HG03521 (cell line): ENCODE results near the gene GGT6.

Experiments used
- ATAC-seq: cut with Tn5 transposase; IDR thresholded peaks from one replicate; pipeline ENCODE4 v1.9.1; 2021; ENCODE audit warnings: mild to moderate bottlenecking, moderate library complexity; ENCODE audit not compliant: unreplicated experiment

GGT6 gene

DNA sequence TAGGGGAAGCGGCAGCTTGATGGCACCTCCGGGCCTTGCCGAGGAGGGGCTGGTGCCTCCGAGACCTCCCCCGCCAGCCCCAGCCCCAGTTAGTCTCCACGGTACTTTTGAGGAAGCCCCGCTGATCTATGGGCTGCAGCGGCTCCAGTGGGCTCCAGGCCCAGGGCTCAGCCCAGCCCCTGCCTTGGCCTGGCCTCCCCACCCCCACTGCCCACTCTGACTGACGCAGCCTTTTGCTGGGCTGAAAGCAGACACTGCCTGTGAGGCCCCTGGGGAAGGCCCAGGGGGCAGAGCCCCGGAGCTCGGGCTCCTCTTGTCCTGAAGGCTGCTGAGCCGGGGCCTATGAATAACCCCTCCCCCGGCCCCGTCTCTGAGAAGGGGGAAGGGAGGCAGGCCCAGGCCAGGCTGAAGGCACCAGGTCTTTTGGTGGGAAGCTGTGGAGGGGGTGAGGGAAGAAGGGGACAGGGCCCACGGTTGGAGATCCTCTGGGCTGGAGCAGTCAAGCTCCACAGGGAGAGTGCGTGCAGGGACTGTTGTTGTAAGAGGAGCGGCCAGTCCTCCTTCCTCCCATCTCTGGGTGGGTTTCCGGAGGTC lies 16.4 kb upstream of the GGT6 start:
- ATAC-seq = no peak

DNA sequence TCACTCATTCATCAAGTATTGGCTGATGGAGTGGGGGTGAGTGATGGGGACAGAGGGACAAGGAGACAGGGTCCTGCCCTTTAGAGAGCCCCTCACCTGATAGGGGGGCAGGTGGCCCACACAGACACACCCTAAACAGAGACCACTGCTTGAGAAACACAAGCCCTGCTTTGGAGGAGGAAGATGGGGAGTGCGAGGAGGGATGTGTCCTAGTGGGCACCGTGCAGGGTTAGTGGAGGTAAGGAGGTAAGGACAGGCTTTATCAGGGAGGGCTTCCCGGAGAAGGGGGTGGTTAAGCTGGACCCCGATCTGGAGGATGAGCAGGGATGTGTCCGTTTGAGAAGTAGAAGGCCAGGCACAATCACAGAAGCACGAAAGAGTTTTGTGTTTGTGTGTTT lies 15.8 kb upstream of the GGT6 start:
- no peak for ATAC-seq

DNA sequence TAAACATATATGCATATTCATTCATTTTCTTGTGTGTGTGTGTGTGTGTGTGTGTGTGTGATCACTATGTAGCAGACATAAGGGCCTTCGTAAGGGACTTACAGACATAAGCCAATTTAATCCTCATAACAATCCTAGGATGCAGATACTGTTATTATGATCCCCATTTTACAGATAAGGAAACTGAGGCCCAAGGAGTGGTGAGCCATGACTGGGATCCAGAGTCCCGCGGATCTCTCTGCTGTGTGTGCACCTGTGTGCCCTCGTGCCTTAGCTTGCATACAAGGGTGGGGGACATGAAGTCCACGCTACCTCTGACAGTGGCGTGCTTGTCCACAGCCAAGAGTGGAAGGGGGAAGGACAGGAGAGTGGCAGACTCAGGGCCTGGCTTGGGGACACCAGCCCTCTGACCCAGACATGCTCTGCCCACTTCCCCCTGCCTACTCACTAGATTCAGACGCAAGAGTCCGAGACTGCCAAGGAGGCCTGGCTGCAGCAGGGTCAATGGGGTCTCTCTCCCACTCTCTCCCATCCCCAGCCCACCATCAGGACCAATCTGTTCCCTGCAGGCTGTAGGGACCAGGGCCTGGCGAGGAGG lies 14.2 kb upstream of the GGT6 start:
- no peak for ATAC-seq

DNA sequence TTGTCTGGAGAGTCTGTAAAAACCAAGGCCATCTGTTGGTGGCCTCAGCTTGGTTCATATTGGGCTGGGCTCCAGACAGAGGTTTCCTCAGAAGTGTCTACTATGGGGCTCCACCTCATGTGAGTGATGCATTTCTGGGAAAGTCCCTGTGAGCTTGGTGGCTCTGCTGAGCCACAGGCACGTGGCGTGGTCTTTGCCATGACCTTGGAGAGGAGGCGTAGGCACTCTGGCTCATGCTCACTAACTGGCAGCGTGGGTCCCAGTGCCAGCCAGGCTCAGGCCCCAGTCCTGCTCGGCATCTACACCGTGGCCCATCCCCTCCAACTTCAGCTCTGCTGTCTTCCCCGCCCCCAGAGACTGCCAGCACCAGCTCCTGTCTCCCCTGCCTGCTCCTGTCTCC lies 13.3 kb upstream of the GGT6 start:
- no peak for ATAC-seq

DNA sequence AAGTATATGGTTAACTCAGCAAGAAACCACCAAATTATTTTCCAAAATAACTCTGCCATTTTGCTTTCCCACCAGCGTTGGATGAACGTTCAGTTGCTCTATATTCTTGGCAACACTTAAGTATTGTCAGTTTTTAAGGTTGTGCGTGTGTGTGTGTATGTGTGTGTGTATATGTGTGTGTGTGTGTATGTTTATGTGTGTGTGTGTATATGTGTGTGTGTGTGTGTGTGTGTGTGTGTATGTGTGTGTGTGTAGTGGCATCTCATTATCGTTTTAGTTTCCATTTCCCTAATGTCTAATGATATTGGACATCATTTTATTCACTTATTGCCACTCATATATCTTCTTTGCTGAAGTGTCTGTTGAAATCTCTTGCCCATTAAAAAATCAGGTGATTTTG lies 12.7 kb upstream of the GGT6 start:
- ATAC-seq = no peak

DNA sequence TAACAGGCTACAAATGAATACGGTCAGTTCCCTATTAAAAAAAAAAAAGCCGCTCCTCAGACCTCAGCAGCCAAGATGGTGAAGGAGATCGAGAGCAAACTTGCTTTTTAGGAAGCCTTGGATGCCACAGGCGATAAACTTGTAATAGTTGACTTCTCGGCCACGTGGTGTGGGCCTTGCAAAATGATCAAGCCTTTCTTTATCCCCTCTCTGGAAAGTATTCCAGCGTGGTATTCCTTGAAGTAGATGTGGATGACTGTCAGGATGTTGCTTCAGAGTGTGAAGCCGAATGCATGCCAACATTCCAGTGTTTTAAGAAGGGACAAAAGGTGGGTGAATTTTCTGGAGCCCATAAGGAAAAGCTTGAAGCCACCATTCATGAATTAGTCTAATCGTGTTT lies 11.8 kb upstream of the GGT6 start:
- no peak for ATAC-seq

DNA sequence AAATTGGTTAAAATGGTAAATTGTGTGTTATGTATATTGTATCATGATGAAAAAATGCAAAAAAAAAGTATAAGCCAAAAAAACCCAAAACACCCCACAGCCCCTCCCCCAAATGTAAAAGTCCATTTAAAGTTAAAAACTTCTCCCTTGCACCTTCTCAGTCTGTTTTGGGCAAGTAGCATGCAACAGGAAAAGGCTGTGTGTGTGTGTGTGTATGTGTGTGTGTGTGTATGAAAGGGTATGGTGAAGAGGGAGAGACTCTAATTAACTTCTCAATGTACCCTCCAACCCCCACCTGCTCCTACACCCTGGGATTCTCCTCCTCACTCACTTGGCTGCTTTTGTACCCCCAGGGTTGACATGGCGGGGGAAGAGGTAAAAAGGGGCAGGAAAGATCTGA lies 9.2 kb upstream of the GGT6 start:
- no peak for ATAC-seq

DNA sequence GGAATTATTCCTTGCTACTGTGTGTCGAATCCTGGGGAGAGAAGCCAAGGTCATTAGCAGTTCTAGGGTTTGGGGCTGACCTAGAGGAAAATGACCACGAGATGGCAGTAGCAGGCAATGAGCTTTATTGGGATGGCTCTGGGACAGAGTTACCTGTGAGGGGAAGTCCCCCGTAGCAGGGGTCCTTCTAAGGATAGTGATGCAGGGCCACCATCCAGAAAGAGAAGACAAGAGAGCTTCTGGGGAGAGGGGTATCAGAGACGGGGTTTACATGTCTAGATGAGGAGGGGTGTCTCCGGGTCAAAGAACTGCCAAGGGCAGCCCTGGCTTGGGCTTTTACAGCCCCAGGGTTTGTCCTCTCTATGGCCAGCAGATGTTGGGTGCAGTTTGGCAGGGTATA lies 6.4 kb upstream of the GGT6 start:
- ATAC-seq = no peak

DNA sequence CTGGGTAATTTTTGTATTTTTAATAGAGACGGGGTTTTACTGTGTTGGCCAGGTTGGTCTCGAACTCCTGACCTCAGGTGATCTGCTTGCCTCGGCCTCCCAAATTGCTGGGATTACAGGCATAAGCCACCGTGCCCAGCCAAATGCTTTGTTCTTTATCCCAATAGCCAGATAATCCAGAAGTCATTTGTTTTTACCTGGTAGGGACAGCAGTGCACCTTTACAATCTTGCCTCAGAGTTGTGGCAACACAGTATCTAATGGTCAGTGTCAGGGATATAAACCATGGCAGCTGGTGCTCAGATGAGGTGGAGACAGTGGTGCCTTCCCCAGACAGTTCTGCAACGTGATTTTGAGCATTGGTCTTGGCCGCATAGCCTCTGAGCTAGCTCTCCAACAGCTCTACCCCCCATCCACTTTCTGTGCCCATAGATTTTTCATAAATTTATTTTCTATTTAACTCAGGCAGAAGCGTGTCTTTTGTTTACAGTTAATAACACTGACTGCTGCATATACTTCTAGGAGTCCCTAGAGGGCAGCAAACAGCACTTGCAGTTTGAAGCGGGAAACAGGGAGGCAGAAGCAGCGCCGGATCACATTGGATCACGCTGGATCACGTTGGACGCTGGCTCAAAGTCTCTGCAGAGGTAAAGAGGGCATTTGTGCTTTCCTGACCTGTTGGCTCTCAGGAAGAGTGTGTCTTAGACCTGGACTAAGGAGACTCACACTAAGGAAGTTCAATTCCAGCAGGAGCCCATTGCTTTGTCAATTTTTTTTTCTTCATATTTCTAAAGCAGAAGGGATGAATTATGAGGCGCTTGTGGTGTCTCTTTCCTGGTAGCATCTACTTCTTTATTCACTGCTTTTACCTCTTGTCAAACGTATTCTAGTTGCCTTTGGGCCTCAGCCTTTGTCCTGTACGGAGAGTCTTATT lies 5.1 kb upstream of the GGT6 start:
- no peak for ATAC-seq

DNA sequence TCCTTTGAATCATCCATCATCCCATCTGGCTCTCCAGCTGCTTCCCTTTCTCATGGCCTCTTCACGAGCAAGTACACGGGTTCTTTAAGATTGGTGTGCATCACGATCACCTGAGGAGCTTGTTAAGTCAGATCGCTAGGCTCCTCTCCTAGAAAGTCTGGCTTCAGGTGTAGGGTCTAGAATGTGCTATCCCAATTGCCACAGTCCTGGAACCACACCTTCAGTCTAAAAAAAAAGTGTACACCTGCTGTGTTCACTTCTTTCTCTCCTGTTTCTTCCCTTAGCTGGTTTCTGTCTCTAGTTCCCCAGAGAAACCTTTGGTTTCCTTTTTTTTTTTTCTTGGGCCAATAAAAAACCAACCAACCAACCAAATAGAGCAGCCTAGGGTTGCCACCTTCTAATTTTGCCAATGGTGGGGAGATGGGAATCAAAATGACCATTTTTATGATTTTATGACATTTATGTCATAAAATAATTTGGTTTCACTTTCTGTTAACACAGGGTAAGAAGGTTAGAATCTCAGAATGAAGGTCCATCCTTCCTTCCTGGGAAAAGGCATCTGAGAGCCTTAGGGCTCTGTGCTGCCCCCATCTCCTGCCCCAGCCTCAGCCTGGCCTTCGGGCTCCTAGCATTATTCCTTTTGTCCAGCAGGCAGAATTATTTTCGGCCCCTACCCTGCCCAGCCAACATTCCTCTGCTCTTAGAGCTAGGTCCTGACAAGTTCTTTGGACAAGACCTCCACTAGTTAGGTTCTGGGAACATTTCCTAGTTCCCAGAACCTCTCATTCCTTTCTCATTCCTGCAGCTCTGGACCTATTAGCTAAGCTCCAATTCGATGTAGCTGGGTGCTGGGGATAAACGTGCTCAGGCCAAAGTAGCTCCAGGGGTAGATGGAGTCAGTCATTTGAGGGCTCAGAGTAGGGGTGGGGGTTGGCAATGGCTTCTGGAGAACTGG lies 1.9 kb upstream of the GGT6 start:
- ATAC-seq = no peak

DNA sequence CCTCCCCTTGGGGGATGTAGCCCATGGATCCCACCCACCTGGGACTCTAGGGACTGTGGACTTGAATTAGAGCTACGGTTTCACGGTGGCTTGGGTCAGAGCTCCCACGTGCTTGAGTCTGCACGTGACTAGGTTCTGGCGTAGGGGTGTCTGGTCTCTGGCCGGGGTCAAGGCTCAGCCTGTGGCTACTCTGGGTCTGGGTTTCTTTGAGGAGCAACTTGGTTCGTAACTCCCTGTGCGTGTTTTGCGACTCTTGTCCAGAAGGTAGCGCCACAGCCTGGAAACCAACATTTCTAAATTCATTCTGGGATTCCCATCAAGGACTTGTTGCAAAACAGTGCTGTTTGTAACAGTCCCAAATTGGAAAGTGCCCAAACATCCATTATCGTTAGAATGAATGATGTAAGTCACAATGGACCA lies 470 bp upstream of the GGT6 start:
- ATAC-seq = no peak

DNA sequence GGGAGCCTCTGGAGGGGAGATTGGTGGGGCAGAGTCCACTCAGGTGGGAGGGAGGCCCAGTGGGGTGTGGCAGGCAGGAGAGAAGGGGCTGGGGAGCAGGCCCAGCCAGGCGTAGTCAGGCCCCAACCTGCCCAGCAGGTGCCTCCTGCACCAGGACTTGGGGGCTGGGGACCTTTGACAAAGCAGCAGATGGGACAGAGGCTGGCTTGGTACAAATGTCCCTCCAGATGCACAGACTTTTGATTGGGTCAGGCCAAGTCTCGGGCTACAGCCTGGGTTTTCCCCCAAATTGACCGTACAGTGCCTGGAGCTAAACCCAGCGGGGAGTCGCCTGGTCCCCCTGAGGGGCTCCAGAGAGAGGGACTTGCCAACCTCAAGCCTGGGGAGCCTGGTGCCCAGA lies 411 bp downstream of the GGT6 start:
- ATAC-seq = no peak

DNA sequence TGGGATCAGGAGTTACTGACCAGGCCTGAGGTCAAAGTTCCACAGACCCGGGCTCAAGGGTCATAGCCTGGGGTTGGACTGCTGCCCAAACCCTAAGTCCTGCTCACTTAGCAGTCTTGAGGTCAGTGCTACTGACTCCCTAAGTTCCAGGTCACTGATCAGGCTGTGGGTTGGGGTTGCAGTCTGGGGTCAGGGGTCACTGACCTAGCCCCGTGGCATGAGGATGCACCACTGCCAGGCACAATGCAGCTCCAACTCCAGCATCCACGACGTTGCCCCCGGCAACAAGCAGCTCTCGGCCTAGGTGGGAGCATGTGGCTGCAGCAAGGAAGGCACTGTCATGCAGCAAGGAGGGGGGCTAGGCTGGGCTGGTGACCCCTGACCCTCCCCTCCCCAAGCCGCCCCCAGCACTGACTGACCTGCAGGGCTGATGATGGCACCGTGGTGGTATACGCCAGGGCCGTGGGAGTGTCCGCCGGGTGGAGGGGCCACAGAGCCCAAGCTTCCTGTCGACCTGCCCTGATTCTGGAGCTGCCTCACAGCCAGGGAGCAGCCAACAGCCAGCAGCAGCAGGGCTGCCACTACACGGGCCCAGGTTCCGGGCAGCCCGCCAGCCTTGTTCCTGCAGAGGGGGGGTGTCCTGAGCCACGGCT lies 1.1 kb downstream of the GGT6 start:
- no peak for ATAC-seq

DNA sequence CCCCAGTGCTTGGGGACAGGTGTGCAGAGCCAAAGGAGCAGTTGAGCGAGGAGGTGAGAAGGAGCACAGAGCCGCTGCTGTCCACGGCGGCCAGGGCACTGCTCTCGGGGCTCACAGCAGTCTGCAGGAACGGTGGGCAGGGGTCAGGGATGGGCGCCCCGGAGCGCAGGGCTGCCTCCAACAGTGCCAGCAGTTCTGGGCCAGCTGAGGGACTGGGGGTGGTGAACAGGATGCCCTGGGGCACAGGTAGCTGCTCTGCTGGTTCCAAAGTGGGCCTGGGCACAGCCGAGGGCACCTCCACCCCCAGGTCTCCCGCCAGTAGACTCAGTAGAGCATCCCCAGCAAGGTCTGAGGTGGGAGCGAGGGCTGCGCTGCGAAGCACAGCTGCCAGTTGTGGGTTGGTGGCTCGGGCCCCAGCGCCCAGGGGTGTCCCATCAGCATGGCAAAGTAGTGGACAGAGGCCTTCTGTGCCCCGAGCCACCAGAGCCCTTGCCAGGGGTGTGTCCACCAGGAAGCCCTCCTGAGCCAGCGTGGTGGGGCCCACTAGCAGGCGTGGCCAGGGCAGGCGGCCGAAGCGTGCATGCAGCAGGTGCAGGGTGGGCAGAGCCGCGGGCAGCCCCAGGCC lies 1.9 kb downstream of the GGT6 start:
- no peak for ATAC-seq

DNA sequence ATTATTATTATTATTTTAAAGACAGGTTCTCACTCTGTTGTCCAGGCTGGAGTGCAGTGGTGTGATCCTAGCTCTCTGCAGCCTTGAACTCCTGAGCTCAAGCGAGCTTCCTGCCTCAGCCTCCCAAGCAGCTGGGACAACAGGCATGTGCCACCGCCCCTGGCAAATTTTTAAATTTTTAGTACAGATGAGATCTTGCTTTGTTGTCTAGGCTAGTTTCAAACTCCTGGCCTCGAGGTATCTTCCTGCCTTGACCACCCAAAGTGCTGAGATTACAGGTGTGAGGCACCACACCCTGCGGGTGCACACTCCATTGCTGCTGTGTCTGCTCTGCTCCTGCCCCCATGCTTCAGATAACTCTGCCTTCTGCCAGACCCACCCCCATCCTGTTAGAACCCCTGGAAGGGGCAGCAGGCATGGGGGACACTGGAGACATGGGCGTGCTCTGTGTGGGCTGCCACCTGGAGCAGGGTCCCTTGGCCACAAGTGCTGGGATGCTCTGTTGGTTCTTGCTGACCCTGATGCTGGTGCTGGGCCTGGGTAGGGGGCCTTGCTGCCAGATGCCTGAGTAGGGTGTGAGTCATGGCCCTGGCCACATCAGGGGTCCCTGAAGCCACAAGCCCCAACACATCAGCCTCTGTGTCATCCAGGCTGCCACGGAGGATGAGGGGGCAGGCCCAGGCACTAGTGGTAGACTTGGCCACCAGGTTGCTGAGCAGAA lies 2.6 kb downstream of the GGT6 start:
- ATAC-seq = no peak

DNA sequence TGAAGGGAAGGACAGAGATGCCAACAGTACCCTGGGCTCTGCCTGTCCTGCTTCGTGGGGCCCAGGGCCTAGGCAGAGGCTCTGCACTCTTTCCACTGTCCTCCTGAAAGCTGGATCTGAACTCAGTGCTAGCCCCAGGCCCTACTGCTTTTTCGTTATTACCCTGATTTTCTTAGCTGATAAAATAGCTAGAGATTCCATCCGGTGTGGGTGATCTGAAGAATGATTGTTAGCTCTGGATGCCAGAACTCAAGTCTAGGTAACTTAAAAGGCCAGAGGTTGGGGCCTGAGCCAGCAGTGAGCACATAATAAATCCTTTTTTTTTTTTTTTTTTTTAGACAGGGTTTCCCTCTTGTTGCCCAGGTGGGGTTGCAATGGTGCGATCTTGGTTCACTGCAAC lies 3.4 kb downstream of the GGT6 start:
- ATAC-seq = no peak

DNA sequence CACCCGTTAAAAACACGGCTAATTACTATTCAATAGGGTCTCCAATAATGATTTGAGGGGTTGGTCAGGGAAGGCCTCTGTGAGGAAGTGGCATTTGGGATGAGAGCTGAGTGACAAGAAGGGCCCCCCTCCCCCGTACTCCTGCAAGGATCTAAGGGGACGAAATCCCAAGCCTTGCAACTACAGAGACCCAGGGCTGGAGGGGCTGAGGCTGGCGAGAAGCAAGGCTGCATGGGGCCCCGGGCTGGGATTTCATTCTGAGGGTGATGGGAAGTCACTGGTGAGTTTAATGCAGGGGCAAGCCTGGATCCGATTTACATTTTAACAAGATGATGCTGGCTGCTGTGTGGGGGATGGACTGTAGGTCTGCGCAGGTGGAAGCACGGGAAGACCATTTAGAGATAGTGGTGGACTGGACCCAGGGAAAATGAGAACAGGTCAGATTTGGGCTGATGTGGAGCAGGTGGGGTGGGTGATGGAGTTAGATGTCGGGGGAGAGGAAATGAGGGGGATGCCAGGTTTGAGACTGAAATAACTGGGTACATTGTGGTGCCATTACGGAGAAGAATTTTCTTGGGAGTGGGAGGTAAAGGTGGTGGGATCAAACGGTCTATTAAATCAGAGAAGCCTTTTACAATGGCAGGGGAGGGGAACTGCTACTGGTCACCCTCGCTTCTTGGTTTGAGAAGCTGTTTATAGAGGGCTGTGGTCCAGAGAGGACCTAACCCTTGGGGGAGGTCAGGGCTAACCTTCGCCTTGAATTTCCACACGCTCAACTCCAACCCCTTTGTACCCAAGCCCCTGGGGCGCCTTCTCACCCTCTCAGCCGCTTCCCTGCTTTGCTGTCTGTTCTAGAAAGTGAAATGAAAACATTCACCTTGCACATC lies 4.3 kb downstream of the GGT6 start:
- no peak for ATAC-seq

DNA sequence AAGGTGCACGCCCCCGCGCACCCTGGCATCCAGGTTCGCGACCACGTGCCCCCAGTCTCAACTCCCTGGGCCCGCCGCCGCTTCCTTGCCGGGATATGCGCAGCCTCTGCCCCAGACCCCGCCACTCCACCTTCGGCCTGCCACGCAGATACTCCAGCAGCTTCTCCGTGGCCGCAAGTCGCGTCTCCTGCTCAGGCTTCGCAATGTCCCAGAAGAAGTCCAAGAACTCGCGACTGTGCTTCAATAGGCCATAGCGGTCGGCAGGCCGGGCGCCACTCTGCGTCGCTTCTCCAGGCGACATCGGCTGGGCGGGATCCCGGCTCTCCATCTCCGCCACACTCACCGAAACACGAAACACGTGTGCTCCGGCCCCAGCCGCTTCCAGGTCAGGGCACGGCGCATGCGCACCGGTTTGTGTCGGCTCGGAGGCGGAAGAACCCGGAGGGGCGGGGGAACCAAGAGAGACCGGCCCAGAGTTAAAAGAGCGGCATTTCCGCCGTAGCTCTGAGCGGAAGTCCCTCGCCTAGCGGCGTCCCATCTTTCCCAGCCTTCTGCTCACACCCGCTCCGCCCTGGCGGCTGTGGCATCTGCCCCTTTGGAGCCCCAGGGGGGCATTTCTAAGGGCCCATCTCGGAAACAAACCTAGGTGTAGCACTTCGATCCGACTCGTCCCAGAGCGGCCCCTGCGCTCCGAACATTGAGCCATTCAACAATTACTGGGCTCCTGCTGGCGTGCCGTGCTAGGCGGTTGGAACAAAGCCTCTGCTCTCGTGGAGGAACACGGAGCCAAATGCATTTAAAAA lies 5.2 kb downstream of the GGT6 start, which contains the start of gene MYBBP1A:
TSS of gene MYBBP1A (minus strand) at position 388 of the 803 bp plus-strand sequence. CDS start at position 328, 60 bp downstream.
- peak; percentile 85 for ATAC-seq
